HT1080 (cell line): ENCODE measurements around the gene AJM1. TPM values are rescaled to one million over a fixed set of nuclear protein-coding genes. Genes with fewer than 3 reads are reported as not detected.
"Not testable (repeated sequence)": the region's sequence is repeated elsewhere in the genome, so short reads cannot be mapped to it uniquely, and the experiment has no call there.

Source experiments
- DNase-seq: peaks from one replicate; pipeline ENCODE4 v3.0.0-alpha.2; 2015; ENCODE audit warnings: low read depth
- total RNA-seq: library from RNA; depleted of rRNA; stranded (reverse); fragments of >200 nt; shearing (Covaris generic); gene quantifications from 2 replicates; pipeline ENCODE4 v1.2.3, GENCODE V29; 2014

AJM1 gene
- total RNA-seq, 1 experiment from 2014 or later: 1.5 TPM

DNA sequence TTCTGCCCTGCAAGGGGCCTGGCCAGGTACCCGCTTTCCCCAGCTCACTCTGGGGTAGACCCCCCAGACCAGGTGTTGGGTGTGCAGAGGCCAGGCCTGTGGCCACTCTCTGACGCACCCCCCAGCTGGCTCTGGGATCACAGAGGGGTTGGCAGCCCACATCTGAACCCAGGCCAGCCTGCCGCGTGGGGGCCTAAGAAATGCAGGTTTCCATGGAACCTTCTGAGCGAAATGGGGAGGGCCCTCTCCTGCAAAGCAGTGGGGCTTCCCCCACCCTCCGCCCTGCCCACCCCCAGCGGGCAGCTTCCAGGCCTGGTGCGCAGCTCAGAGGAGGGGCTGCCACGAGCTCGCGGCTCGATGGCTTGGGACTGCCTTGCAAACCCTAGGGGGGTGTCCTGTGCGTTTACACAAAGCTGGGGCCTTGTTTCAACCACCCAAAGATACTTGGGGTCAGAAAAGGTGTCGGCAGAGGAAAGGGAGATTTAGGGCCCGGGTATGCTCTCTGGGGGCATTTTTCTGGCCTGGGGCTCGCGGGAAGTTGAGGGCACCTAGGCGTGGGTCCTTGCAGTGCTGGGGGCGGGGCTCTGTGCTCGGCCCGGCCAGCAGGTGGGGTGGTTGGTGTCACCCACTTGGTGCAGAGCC lies 1.0 kb downstream of the AJM1 start:
- not testable (repeated sequence) for DNase-seq

DNA sequence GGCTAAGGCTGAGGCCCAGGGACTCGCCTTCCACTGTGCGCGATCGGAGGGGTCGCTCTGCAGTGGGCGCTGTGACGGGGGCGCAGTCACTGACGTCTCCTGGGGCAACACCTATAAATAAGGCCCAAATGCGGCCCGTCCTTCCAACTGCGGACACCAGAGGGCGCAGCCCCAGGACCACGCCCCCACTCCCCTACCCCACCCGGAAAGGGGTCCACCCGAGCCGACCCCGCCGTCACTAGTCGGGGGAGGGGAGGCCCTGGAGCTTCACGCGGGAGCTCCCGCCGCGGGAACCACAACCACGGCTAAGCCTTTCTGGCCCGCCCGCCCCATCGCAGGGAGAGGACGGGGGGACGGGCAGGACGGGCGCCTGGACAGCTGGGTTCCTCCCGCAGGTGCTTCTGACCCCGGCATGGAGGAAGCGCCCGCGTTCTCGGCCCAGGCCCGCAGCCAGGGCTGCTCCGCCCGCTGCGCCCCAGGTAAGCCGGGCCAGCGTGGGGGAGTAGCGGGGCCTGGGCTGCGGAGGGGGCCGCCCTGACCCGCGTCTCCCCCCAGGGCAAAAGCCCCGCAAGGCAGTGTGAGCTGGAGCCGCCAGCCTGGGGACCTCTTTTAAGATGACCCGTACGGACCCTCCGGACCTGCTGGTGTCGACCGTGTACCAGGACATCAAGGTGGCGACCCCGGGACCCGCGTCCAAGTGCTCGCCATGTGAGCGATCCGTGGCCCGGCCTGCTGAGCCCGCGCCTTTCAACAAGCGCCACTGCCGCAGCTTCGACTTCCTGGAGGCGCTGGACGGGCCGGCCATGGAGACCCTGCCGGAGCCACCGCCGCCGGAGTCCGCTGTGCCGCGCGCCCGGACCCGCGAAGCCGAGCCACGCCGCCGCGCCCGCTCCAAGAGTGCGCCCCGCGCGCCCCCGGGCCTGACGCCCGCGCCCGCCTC lies 1.8 kb downstream of the AJM1 start:
- DNase-seq: not testable (repeated sequence)

DNA sequence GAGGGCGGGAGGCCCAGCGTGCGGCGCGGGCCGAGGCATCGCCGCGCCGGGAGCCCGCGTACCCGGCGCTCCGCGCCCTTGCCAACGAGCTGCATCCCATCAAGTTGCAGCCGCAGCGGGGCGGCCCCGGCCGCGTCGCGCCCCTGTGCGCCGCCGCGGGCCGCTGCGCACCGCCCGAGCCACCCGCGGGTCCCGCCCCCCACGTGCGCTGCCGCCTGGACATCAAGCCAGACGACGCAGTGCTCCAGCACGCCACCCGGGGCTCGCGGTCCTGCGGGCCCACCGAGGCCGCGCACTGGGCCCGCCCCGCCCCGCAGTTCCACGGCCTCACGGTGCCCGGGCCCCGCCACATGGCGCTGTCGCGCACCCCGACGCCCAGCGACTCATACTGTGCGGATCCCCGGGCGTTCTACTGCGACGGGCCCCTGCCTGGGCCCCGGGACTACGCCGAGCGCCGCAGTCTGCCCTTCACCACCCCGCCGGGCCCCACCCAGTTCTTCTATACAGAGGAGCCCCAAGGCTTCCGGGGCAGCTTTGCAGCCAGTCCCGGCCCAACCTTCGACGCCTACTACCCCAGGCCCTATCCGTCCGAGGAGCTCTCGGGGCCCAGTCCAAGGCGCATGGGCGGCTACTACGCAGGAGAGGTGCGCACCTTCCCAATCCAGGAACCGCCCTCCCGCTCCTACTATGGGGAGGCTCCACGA lies 2.6 kb downstream of the AJM1 start:
- DNase-seq: no peak

DNA sequence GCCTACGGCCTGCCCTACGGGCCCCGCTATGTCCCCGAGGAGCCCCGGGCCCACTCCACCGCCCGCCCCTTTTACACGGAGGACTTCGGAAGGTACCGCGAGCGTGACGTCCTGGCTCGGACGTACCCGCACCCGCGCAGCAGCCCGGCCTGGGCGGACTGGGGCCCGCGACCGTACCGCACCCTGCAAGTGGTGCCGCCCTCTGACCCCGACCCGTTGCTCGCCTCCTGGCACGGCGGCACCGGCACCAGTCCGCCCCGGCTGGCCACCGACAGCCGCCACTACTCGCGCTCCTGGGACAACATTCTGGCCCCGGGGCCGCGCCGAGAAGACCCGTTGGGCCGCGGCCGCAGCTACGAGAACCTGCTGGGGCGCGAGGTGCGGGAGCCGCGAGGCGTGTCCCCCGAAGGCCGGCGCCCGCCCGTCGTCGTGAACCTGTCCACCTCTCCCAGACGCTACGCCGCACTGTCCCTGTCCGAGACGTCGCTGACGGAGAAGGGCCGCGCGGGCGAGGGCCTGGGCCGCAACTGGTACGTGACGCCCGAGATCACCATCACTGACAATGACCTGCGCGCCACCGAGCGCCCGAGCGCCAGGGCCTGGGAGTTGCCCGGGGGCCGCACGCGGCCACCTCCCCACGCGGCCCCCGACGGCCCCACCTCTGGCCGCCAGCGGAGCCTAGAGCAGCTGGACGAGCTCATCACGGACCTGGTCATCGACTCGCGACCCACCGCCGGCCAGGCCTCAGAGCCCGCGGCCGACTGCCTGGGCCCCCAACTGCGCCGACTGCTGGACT lies 3.4 kb downstream of the AJM1 start:
- DNase-seq: no peak

DNA sequence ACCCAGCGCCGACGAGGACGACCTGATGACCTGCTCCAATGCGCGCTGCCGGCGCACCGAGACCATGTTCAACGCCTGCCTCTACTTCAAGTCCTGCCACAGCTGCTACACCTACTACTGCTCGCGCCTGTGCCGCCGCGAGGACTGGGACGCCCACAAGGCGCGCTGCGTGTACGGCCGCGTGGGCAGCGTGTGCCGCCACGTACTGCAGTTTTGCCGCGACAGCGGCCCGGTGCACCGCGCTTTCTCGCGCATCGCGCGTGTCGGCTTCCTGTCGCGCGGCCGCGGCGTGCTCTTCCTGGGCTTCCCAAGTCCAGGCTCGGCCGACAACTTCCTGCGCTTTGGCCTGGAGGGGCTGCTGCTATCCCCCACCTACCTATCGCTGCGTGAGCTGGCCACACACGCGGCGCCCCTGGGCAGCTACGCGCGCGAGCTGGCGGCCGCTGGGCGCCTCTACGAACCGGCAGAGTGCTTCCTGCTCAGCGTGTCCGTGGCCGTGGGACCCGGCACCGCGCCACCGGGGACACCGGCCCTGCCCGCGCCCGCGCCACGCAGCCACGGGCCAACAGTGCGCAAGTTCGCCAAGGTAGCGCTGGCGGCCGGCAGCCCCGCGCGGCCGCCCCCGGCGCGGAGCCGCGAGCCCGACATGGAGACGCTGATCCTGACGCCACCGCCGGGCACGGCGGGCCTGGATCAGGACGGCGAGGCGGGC lies 4.3 kb downstream of the AJM1 start:
- no peak for DNase-seq

DNA sequence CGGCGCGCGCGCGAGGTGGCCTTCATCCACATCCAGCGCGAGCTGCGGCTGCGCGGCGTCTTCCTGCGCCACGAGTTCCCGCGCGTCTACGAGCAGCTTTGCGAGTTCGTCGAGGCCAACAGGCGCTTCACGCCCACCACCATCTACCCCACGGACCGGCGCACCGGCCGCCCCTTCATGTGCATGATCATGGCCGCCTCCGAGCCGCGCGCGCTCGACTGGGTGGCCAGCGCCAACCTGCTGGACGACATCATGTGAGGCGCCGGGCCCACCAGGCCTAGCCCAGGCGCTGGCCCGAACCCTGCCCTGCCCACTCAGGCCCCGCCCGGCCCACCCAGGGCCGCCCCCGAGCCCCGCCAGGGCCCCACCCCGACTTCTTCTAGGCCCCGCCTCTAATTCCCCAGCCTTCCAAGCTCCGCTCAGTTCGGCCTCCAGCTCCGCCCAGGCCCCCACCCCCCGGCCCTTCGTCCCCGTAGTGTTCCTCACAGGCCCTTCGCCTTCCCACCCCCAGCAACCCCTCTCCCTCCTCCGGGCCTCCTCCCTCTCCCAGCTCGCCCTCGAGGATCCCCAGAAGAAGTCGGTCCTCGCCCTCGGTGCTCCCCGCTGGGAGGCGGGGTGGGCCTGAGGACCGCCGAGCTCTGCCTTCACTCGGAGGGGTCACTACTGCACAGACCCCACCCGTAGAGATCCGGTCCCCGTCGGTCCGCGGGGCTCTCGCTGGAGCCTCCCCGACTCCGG lies 5.0 kb downstream of the AJM1 start:
- DNase-seq: no peak

DNA sequence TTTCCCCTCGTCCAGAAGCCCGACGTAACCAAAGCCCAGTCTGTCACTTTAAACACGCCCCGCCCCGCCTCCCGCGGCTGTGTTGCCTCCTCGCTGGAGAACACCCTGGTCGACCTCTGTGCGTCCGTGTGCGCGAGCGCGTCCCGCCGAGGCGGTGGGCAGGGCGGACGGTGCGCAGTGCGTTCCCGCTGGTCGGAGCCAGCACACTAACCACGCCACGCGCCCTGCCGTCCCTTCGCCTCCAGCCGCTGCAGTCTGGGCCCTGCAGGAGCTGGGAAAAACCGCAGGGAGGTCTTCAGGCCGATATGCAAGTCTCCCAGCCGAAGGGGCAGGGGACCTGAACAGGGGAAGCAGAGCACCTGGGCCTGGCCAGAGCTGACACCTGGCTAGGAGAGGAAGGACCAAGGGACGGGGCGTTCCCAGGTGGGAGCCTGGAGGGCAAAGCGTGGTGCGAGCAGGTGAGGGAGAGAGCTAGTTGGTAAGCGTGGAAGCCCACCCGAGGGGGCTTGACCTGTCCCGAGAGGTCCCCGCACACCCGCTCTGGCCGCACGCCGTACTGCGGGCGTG lies 5.6 kb downstream of the AJM1 start:
- peak; percentile 65 for DNase-seq

DNA sequence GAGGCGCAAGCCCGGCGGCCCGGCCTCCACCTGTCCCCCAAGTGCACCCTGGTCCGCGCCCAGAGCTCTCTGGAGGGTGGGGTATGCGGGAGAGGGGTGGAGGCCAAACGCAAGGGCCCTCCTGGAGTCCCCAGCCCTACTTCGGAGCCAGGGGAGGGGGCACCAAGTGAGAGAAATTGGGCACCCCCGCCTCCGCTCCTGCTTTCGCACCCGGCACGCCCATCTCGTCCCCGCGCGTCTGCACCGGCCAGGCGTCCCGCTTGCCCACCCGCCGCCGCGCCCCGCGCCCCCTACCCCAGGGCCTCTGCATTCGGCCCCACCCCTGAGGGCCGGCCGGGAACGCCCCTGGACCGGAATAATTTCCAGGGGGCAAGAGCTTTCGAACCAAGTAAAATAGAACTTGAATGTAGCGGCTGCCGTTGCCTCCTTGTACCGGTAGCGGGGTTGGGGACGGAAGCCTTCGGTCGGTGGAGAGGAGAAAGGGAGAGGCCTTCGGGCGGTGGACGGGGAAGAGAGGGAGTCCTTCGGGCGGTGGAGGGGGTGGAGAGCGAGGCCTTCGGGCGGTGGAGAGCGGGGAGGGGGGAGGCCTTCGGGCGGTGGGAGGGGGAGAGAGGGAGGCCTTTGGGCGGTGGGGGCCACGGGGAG lies 6.2 kb downstream of the AJM1 start:
- DNase-seq: no peak

DNA sequence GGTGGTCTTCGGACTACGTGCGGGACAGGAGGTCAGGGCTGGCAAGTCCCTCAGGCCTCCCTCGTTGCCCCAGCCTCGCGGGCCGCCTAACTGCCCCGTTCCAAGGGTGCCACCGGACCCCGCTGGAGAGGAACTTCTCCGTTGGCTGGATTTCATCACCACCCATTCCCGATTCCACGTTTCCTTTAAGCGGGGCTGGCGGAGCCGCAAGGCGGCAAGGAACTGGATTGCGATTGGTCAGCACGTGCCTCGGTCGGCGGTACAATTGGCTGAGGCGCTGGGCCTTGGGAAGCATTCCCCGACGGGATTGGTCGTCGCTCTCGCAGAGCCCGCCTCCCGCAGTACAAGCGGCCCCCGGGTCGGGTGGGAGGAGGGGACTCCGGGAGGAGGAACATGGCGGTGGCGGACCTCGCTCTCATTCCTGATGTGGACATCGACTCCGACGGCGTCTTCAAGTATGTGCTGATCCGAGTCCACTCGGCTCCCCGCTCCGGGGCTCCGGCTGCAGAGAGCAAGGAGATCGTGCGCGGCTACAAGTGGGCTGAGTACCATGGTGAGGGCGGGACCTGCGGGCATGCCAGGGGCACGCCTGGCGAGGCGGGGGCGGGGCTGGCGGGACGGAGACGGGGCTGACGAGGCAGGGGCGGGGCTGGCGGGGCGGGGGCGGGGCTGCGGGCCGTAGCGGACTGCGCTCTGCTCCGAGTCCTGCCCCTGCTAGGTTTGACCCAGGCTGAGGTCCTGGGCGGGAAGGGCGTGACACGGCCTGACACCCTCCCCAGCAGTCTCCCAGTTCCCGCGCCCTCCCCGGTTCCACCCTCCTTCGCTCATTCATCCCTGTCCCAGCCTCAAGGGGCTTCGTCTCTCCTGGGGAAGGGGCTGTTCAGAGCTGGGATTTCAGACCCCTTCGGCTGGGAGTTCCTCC lies 7.0 kb downstream of the AJM1 start, which contains the start of gene PHPT1:
PHPT1 (plus strand) TSS at position 372 of the 922 bp plus-strand sequence; CDS start at position 394, 22 bp downstream.
- DNase-seq: peak; percentile 98

DNA sequence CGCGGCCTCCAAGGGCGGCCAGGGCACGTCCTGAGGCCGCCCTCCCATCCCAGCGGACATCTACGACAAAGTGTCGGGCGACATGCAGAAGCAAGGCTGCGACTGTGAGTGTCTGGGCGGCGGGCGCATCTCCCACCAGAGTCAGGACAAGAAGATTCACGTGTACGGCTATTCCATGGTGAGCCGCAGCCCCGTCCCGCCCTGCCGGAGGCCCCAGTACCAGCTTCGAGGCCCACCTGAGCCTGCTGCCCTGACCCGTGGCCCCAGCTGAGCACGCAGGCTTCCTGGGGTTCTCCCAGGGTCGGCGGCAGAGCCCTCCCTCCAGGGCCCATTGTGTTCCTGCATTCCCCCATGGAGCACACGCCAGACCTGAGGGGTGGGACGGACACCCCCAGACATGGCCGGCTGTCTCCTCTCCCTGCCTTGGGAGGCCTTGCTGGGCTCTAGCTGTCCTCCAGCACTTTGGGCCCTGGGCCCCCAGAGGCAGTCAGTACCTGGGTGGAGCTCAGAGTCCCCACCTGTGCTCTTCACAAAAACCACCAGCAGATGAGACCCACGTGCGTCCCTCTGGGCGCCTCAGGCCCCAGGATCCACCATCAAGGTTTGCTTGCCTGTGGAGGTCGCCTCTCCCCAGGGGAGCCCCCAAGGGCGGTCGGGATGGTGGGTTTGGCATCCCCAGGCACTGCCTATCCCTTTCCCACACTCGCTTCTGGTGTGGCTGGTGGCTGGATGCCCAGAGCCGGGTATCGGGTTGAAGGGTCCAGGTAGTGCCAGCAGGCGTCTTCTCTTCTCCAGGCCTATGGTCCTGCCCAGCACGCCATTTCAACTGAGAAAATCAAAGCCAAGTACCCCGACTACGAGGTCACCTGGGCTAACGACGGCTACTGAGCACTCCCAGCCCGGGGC lies 7.9 kb downstream of the AJM1 start:
- DNase-seq: no peak

DNA sequence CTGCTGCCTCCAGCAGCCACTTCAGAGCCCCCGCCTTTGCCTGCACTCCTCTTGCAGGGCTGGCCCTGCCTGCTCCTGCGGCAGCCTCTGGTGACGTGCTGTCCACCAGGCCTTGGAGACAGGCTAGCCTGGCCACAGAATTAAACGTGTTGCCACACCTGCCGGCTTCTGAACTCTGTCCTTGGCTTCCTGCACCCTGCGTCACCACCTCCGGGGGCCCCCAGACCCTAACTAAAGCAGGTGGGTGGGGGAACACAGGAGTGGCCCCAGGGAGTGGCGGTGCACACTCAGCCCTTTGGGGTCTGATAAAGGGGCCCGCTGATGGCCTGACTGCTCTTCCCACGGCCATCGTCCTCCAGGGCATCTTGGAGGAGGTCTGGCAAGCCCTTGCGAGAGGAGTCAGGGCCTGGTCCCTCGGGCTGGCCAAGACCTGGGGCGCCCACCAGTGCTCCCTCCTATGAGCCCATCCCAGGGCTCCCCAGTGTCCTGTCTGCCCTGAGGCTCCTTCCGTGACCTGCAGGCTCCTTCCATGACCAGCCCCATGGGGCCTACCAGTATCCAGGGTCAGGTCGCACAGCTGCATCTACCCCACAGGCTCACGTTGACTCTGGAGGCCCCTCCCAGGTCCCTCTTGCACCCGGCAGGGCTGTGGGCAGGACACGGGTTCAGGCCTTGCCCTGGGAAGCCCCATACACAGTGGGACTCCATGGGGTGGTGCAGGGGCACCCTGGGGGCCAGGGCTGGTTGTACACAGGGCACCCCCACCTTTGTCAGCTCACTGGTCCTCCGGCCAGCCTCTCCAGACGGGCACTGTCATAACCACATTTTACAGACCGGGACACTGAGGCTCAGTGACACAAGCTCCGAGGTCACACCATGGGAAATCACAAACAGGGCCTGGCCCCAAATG lies 8.8 kb downstream of the AJM1 start:
- no peak for DNase-seq

DNA sequence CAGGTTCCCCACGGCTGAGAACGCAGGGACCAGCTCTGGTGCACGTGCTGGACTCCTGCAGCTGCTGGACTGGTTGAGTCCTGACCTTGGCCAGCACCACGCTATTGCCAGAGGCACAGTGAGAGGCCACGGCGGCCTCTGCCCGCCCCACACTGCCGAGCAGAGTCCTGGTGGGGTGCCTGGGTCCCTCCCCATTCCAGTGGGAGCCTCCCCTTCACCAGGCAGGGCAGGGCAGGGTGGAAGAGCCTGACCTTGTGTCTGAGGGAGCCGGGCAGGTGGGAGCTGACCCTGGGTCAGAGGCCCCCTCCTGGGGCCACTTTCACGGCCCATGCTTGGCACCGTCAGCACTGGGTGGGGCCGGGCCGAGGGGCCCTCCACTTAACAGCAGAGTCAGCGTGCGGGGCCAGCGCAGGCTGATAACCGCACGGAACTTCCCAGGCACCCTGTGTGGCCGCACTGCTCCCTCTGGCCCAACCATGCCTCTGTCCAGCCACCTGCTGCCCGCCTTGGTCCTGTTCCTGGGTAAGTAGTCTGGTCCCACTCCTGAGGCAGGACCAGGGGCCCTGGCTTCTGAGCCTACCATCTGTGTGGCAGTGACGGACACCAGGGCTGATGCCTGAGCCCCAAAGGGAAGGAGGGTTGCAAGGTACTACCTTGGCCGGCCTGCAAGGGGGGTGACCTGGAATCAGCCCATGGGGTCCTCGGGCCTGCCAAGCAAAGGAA lies 9.8 kb downstream of the AJM1 start, which contains the start of gene MAMDC4:
MAMDC4 (plus strand) TSS at position 406 of the 723 bp plus-strand sequence; CDS start at position 477, 71 bp downstream.
- DNase-seq: no peak

DNA sequence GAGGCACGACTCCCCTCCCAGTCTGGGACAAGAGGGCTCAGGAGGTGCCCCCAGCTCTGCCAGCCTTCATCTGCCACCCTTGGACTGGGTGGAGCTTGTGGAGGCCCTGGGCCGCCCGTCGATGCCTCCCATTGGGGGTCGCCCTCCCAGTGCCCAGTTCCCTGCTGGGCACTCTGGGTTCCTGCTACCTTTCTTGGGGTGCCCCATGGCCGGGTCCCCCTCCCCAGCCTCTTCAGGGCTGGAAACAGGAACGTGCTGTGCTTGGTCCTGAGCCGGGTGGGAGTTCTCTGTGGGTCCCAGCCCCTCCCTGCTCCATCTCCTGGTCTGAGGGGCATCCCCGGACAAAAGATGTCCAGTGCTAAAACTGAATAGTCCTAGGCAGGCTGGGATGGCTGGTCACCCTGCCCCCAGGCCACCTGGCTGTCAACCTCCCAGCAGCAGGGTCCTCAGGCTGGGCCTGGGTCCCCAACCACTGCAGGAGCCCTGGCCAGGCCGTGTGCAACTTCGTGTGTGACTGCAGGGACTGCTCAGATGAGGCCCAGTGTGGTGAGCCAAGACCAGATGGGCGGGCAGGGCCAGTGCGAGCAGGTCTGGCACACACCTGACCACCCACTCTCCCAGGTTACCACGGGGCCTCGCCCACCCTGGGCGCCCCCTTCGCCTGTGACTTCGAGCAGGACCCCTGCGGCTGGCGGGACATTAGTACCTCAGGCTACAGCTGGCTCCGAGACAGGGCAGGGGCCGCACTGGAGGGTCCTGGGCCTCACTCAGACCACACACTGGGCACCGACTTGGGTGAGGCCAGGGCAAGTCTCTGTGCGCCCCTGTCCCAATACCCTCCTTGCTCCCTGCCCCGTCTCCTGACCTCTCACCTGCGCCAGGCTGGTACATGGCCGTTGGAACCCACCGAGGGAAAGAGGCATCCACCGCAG lies 10.7 kb downstream of the AJM1 start:
- DNase-seq: no peak
